Measurements from ENCODE around the gene PNLDC1. TPM values are rescaled to one million over a fixed set of nuclear protein-coding genes. Genes with fewer than 3 reads are reported as not detected.

Gene PNLDC1
- total and polyA plus RNA-seq, 9 of the 15 experiments (the other 6 are each of a cell fraction or from before 2014, with no cell fraction given): 0.12 TPM; not detected in 8

- Histone ChIP-seq H3K36me3 (ENCODE audit: control insufficient read depth, insufficient read depth, low read length) (no peaks in the 10 kb centered on the region), H3K9ac (ENCODE audit: insufficient read depth in 1 of 2, low read depth in 2 of 2, low read length in 2 of 2) (no peak overlapping the region), H2AFZ (ENCODE audit: low read depth, low read length) (no peak overlapping the region), H3K27ac (ENCODE audit: extremely low read depth, low read depth, low read length) (no peak overlapping the region), H3K4me3 (no peak overlapping the region), H3K9me3 (replicated peaks; ENCODE audit: control insufficient read depth, insufficient read depth, low read depth, low read length) (no peaks in the 10 kb centered on the region), H3K9me1 (ENCODE audit: control insufficient read depth, insufficient read depth, low read length) (no peaks in the 10 kb centered on the region), H4K20me1 (replicated peaks; ENCODE audit: control insufficient read depth, insufficient read depth, low read length) (no peaks in the 10 kb centered on the region; the same call in 1 of the 2 replicates), H3K4me1 (replicated peaks in 1 of 2; ENCODE audit: control insufficient read depth in 2 of 2, insufficient read depth in 2 of 2, low read length in 2 of 2) (peaks cover 0 to 5% of the 10 kb centered on the region in 2 experiments; a peak in 2 of 5 replicates), H3K27me3 (ENCODE audit: control insufficient read depth in 2 of 2, insufficient read depth in 2 of 2, low read length in 2 of 2) (peaks cover 67 to 80% of the 10 kb centered on the region in 2 experiments), H3K4me2 (ENCODE audit: insufficient read depth, low read length) (no peak overlapping the region), H3K79me2 (ENCODE audit: control insufficient read depth, insufficient read depth, low read length) (no peaks in the 10 kb centered on the region)
- BruUV-seq (replicated peaks): no TSS peak
- no peak for DNase-seq (ENCODE audit: extremely low read depth in 1 of 4, low spot score in 3 of 4)
- FAIRE-seq: no peak
- intact Hi-C loops (cut with micrococcal nuclease): no loop called here
- POLR2A ChIA-PET: interaction anchor here (1.1 to 1.5 kb wide), 3 partner anchors 8 to 14 kb away, joined by 6 to 7 read pairs (median 6); no protein-coding TSS in a partner anchor
- no peak; the same call in 2 of the 3 replicates for ATAC-seq
- 13% methylated on average over 6 of the region's 6 CpGs for WGBS (ENCODE audit: insufficient coverage, low coverage, missing lambda C conversion rate)
- in situ Hi-C loops (cut with MboI): no loop called here
- CTCF ChIA-PET (ENCODE audit: low intra/inter-chr PET ratio): no interaction called here
- no peak for TF ChIP-seq GTF2F1 (IDR thresholded peaks at IDR 0.05; ENCODE audit: low read depth, low read length)
- no peak for TF ChIP-seq HDAC6 (IDR thresholded peaks at IDR 0.05; ENCODE audit: low read depth, low read length)
- no peak for TF ChIP-seq RNF219 (CRISPR knock-in tag; IDR thresholded peaks at IDR 0.05)
- TF ChIP-seq DEAF1 (CRISPR knock-in tag; IDR thresholded peaks at IDR 0.05): no peak
- no peak for TF ChIP-seq CUX1 (CRISPR knock-in tag; IDR thresholded peaks at IDR 0.05)
- TF ChIP-seq KDM4B (IDR thresholded peaks at IDR 0.05; ENCODE audit: borderline replicate concordance in 2 of 2, low read depth in 1 of 2): no peak
- TF ChIP-seq CREB3 (tag; conservative IDR thresholded peaks at IDR 0.05; ENCODE audit: low read depth): no peak
Observed at GRCh38 chr6:159815410-159815809, 15.3 kb downstream of the PNLDC1 start.
